Subcutaneous abdominal adipose tissue (tissue), 5 donors: Measurements from ENCODE around the gene CALD1.
A peak's percentile ranks its signal among the peaks of the same experiment; 100 is the strongest.

Source experiments
- H3K27ac ChIP-seq: one replicate; pipeline ENCODE4 v1.7.0; 2013; ENCODE audit warnings: low read depth, mild to moderate bottlenecking, inconsistent platforms, low read length, moderate library complexity
- H3K27me3 ChIP-seq, 5 donors: one replicate each; pipeline ENCODE4 v1.7.0; 2013; ENCODE audit warnings: low read length in 5 of 5, inconsistent platforms in 1 of 5; ENCODE audit not compliant: control insufficient read depth in 5 of 5, insufficient read depth in 4 of 5
- H3K36me3 ChIP-seq, 5 donors: one replicate each; pipeline ENCODE4 v1.7.0; 2013; ENCODE audit warnings: low read length in 5 of 5; ENCODE audit not compliant: control insufficient read depth in 5 of 5, insufficient read depth in 5 of 5
- H3K4me1 ChIP-seq, 5 donors: one replicate each; pipeline ENCODE4 v1.7.0; 2013; ENCODE audit warnings: low read length in 5 of 5, mild to moderate bottlenecking in 3 of 5, moderate library complexity in 1 of 5; ENCODE audit not compliant: control insufficient read depth in 5 of 5, insufficient read depth in 5 of 5
- H3K4me3 ChIP-seq, 5 donors: one replicate each; pipeline ENCODE4 v1.7.0; 2013; ENCODE audit warnings: low read length in 5 of 5, low read depth in 1 of 5
- H3K9ac ChIP-seq, 5 donors: one replicate each; pipeline ENCODE4 v1.7.0; 2013; ENCODE audit warnings: low read length in 5 of 5, mild to moderate bottlenecking in 4 of 5, moderate library complexity in 3 of 5
- H3K9me3 ChIP-seq, 5 donors: one replicate each; pipeline ENCODE4 v1.7.0; 2013; ENCODE audit warnings: low read length in 5 of 5; ENCODE audit not compliant: control insufficient read depth in 5 of 5
- donor health status: healthy.
- donor health status: healthy.
- donor health status: healthy.
- donor health status: healthy.
- donor health status: healthy.

The CALD1 gene

DNA sequence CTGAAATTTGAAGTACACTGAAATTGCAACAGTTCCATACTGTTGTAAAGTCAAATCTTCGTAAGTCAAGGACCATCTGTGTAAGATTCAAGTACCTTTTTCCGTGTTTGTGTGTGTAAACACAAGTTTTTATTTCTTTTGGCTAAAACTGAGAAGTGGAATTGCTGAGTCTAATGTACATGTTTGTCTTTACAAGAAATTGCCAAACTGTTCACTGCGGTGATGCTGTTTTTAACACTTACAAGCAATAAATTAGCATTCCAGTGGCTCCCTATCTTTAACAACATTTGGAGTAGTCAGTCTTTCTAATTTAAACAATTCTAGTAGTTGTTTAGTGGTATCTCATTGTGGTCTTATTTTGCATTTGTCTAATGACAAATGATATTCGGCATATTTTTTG, 23.3 kb downstream of the CALD1 start:
- H3K9me3 ChIP-seq, result no peaks in the 10 kb centered on the region

DNA sequence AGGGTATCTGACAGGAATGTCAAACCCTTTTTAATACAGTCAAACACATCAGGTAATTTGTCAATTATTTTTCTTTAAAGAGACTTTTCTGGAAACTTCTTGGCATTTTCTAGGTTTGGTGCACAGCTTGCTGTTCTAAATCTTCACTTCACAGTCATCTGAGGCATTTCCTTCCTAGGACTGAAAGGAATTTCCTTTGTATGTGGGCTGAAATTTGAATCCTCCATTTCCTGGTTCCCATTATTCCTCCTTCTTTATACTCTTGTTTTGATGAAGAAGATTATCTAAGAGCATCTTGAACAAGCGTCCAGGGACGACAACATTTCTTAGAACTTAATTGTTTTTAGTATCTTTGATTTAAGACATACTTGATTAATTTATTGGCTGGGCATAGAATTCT, 24.9 kb downstream of the CALD1 start:
- Histone ChIP-seq H3K4me3 (no peak overlapping the region), H3K4me1 (peaks cover 0 to 8% (median 0%) of the 10 kb centered on the region in 5 donors), H3K9ac (no peak overlapping the region), H3K9me3 (no peaks in the 10 kb centered on the region), H3K36me3 (no peaks in the 10 kb centered on the region), H3K27ac (peak overlapping the region; percentile 17), H3K27me3 (no peaks in the 10 kb centered on the region)

More for the DNA sequence above, 23.3 kb downstream of the CALD1 start:
- no peak overlapping the region for H3K27ac ChIP-seq
- H3K4me1 ChIP-seq, result peaks cover 0 to 6% (median 0%) of the 10 kb centered on the region in 5 donors
- H3K27me3 ChIP-seq, result no peaks in the 10 kb centered on the region
- H3K4me3 ChIP-seq, result no peak overlapping the region
- no peaks in the 10 kb centered on the region for H3K36me3 ChIP-seq
- H3K9ac ChIP-seq, result no peak overlapping the region

DNA sequence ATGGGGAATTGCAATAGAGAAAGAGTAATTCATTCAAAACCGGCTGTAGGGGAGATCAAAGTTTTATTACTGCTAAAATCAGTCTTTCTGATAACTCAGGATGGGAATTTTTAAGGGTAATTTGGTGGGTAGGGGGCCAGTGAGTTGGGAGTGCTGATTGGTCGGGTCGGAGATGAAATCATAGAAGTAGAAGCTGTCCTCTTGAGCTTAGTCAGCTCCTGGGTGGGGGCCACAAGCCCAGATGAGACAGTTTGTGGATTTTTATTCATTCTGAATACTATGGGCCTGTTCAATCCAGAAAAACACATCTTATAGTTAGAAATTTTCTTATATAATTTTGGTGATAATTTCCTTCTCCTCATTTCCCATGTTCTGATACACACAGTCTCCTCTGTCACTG, 25.4 kb downstream of the CALD1 start:
- H3K9ac ChIP-seq, result no peak overlapping the region
- H3K36me3 ChIP-seq, result no peaks in the 10 kb centered on the region
- H3K4me1 ChIP-seq, result peaks cover 0 to 8% (median 0%) of the 10 kb centered on the region in 5 donors
- no peaks in the 10 kb centered on the region for H3K9me3 ChIP-seq
- H3K4me3 ChIP-seq, result no peak overlapping the region
- no peaks in the 10 kb centered on the region for H3K27me3 ChIP-seq
- H3K27ac ChIP-seq, result peak overlapping the region; percentile 17

DNA sequence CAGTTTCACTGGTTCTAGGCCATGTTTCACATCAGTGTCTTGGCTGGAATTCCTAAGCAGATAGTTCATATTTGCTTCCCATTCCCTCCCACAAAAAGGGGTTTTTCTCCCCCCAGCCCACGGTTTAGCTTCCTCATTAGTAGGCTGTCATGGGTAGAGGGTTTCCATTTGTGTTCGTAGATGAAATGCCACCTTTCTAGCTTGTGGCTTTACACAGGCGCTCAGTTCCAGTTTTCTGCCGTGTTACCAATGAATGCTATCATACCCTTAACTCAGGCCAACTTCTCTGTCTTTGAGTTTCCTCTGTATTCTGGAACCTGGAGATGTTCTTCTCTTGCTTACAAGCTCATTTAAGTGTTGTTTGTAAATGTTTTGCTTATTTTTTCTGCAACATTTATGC, 26.8 kb downstream of the CALD1 start:
- H3K9me3 ChIP-seq, result no peaks in the 10 kb centered on the region
- H3K27ac ChIP-seq, result no peak overlapping the region
- H3K36me3 ChIP-seq, result no peaks in the 10 kb centered on the region

DNA sequence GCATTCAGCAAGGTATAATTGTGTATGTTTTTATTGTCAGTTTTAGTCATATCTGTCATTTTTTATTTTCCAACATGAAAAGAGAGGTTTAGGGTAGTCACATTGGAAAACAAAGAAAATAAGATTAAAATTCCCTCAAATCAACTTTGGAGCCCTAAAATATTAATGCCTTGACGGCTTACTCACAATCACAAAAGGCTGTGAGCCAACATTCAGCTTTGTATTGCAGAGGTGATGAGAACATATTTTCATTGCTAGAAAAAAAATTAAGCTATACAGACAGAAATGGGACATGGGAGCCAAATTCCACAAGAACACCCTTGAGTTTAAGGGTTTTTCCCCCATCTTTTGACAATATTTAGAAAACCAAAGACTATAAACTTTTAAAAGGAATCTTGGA, 30.2 kb downstream of the CALD1 start:
- Histone ChIP-seq H3K9me3 (no peaks in the 10 kb centered on the region), H3K9ac (no peak overlapping the region), H3K36me3 (no peaks in the 10 kb centered on the region), H3K4me1 (peaks cover 0 to 27% (median 12%) of the 10 kb centered on the region in 5 donors), H3K27ac (no peak overlapping the region), H3K27me3 (no peaks in the 10 kb centered on the region), H3K4me3 (no peak overlapping the region)

More for the DNA sequence above, 26.8 kb downstream of the CALD1 start:
- Histone ChIP-seq H3K27me3 (no peaks in the 10 kb centered on the region), H3K4me1 (peaks cover 0 to 15% (median 1%) of the 10 kb centered on the region in 5 donors), H3K4me3 (no peak overlapping the region), H3K9ac (no peak overlapping the region)

DNA sequence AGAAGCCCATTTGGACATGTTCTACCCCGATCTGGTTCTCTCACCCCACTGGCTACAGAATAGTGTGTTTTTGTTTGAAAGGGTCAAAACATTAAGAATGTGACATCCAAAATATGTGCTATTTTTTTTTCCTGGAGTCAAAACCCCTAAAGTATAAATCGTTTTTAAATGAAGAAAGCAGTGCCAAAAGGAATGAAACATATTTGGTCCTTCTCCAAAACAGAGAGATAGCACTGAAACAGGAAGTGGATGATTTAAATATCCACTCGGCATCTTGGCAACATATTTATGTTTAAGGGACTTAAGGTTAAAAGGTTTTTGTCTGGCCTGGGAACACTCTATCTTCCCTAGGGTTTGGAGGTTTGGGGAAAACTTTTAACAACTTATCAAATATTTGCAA, 32.3 kb downstream of the CALD1 start:
- no peaks in the 10 kb centered on the region for H3K9me3 ChIP-seq
- peak overlapping the region in 1 of 5 donors; percentile 51 for H3K9ac ChIP-seq
- H3K4me3 ChIP-seq, result no peak overlapping the region
- no peaks in the 10 kb centered on the region for H3K27me3 ChIP-seq
- H3K27ac ChIP-seq, result peak overlapping the region; percentile 24
- H3K4me1 ChIP-seq, result peaks cover 0 to 31% (median 12%) of the 10 kb centered on the region in 5 donors
- H3K36me3 ChIP-seq, result no peaks in the 10 kb centered on the region

DNA sequence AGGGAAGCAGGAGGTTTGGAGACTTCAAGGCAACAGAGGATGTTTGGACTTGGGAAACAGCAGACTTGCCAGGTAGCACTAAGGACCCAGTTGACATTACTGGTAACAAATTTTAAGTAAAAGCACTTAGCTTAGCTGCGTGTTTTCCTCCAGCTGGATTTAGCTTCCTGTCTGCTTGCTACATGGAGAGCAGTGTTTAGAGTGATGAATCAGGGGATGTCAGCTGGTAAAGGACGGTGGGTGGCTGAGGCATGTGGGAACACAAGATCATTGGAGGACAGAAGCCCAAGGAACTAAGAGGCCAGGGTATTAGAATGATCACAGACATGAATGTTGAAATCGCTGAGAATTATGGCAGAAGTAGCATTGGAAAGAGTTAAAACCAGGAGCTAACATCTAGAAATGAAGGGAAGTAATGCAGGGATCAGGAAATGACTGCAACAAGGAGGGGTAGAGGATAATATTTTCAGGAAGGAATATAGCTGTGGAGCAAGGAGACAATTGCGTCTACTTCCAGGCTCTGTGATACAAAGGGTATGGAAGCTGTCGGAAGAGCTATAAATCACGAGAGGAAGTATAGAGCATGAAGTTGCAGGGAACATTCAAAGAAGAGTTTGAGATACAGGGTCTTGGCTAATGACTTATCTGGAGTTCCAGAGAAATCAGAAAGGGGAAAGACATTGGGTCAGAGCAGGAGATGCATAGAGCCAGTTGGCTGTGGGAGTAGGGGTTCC, 34.4 kb downstream of the CALD1 start:
- Histone ChIP-seq H3K36me3 (no peaks in the 10 kb centered on the region), H3K4me1 (peaks cover 0 to 29% (median 12%) of the 10 kb centered on the region in 5 donors), H3K9me3 (no peaks in the 10 kb centered on the region), H3K9ac (no peak overlapping the region), H3K27ac (no peak overlapping the region), H3K4me3 (no peak overlapping the region), H3K27me3 (no peaks in the 10 kb centered on the region)

DNA sequence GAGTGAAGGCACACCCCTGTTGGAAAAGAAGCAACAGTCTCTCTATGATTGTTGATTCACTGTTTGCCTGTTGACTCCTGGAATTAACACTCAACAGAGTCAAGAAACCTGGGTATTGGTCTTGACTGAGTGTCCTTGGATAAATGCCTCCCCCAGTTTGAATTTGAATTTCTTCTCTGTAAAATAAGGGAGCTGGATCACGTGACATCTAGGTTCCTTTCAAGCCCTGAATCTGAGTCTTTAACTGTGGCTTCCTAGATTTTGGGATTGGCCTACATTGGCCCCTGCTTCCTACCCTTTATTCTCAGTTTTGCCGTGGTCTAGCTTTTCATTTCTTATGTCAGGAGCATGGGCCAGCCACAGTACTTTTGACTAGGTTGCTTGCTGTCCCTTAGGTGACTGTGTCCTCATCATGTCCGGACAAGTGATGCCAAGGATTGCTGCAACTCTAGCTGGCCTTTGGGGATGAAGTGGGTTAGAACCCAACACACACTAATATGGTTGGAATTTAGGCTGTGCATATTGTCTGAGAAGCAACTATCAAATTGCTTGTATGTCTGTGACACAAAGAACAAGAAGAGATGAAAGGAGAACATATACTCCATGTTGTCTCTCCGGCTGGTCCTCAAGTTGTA, 35.4 kb downstream of the CALD1 start:
- Histone ChIP-seq H3K9me3 (no peaks in the 10 kb centered on the region), H3K4me1 (peaks cover 0 to 29% (median 12%) of the 10 kb centered on the region in 5 donors), H3K9ac (no peak overlapping the region), H3K4me3 (no peak overlapping the region), H3K27me3 (no peaks in the 10 kb centered on the region), H3K36me3 (peaks cover 0 to 5% (median 0%) of the 10 kb centered on the region in 5 donors), H3K27ac (no peak overlapping the region)

DNA sequence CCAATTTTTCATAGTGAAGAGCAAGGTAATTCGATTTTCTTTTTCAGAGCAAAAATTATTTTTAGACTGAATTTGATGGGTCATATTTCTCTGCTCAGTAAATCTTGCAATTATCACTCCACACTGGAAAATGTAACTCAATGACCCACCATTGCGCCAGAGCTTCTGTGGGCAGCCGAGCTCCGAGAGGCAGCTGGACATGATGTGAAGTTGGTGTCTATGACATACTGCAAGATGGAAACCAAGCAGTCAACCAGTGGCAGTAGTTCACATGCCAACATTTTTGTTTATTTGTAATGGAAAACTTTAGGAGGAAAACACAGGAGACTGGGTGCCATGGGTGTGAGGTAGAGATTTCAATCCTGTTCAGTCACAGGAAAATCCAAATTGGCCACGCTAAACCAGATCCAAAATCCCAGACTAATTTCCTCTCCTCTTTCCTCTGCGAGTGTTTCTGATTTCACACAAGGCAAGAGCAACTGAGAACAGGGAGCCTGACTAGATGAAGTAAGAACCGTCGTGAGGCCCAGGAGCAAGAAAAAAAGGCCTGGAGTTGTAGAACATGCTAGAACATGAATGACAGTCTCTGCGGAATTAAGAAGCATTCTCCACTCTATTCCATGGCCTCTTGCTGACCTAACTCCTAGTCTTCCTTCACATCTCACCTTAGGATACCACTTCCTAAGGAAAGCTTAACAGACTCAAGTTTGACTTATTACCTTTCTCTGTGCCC, 39.3 kb downstream of the CALD1 start:
- no peak overlapping the region for H3K4me3 ChIP-seq
- H3K27me3 ChIP-seq, result no peaks in the 10 kb centered on the region
- H3K9me3 ChIP-seq, result no peaks in the 10 kb centered on the region
- H3K4me1 ChIP-seq, result peaks cover 0 to 8% (median 0%) of the 10 kb centered on the region in 5 donors
- no peak overlapping the region for H3K9ac ChIP-seq
- H3K36me3 ChIP-seq, result peaks cover 0 to 5% (median 0%) of the 10 kb centered on the region in 5 donors
- no peak overlapping the region for H3K27ac ChIP-seq

DNA sequence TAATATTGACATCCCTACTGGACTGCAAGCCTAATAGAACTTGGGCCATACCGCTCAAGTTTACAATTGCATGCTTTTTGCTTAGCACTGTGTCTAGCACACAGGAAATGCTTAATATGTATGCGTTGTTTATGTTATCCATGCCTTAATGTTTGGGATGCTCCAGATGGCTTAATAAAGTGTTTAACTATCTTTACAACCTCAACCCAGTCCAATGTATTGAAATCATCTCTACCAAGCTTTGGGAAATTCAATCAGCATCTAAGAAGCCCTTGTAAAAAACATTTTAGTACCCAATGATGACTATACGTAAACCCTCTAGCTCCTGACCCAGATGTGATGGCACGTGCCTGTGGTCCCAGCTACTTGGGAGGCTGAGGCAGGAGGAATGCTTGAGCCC, 40.0 kb downstream of the CALD1 start:
- Histone ChIP-seq H3K27me3 (no peaks in the 10 kb centered on the region), H3K9ac (no peak overlapping the region), H3K27ac (no peak overlapping the region), H3K4me1 (peaks cover 0 to 4% (median 0%) of the 10 kb centered on the region in 5 donors), H3K9me3 (no peaks in the 10 kb centered on the region), H3K36me3 (peaks cover 0 to 5% (median 0%) of the 10 kb centered on the region in 5 donors), H3K4me3 (no peak overlapping the region)
